SK-N-SH treated with all-trans-retinoic acid at 6 μM for 48 hours (cell line): Measurements from ENCODE around the gene MROH7.

Source experiments
- ATAC-seq: fragments of 200-7000 bp; cut with Tn5 transposase; 3 replicates; pipeline ENCODE4 v1.9.1; 2020; ENCODE audit warnings: mild to moderate bottlenecking, moderate library complexity
- ARNTL ChIP-seq: fragments of 450-650 bp; formaldehyde crosslinking; IDR thresholded peaks from 2 replicates; pipeline ENCODE4 v1.5.0; 2020; ENCODE audit warnings: low read depth, mild to moderate bottlenecking, moderate library complexity, borderline replicate concordance
- BACH2 ChIP-seq: fragments of 250-450 bp; sonication (Bioruptor Pico); IDR thresholded peaks from 2 replicates; pipeline ENCODE4 v1.9.0; 2021; ENCODE audit warnings: mild to moderate bottlenecking, borderline replicate concordance
- CREB5 ChIP-seq: fragments of 250-450 bp; sonication (Bioruptor Pico); IDR thresholded peaks from 2 replicates; pipeline ENCODE4 v1.5.1; 2020; ENCODE audit warnings: low read depth, mild to moderate bottlenecking, moderate library complexity
- ESRRG ChIP-seq: fragments of 250-450 bp; sonication (Bioruptor Pico); IDR thresholded peaks from 2 replicates; pipeline ENCODE4 v1.6.1; 2021; ENCODE audit warnings: mild to moderate bottlenecking
- GLIS3 ChIP-seq: fragments of 250-450 bp; sonication (Bioruptor Pico); IDR thresholded peaks from 2 replicates; pipeline ENCODE4 v1.5.0; 2020; ENCODE audit warnings: mild to moderate bottlenecking, moderate library complexity
- ISL1 ChIP-seq: fragments of 250-450 bp; sonication (Bioruptor Pico); IDR thresholded peaks from 2 replicates; pipeline ENCODE4 v2.1.2; 2022; ENCODE audit warnings: mild to moderate bottlenecking, moderate library complexity
- PATZ1 ChIP-seq: fragments of 250-450 bp; sonication (Bioruptor Pico); IDR thresholded peaks from 2 replicates; pipeline ENCODE4 v1.8.0; 2020; ENCODE audit warnings: mild to moderate bottlenecking, moderate library complexity, borderline replicate concordance
- PPARA ChIP-seq: fragments of 250-450 bp; sonication (Bioruptor Pico); IDR thresholded peaks from 2 replicates; pipeline ENCODE4 v1.5.0; 2020; ENCODE audit warnings: mild to moderate bottlenecking, borderline replicate concordance
- RARB ChIP-seq: fragments of 250-450 bp; sonication (Bioruptor Pico); IDR thresholded peaks from 2 replicates; pipeline ENCODE4 v1.8.0; 2021; ENCODE audit warnings: mild to moderate bottlenecking, moderate library complexity
- TOX ChIP-seq: fragments of 250-450 bp; sonication (Bioruptor Pico); IDR thresholded peaks from 2 replicates; pipeline ENCODE4 v1.8.0; 2021; ENCODE audit warnings: mild to moderate bottlenecking, moderate library complexity, borderline replicate concordance
- ZFP3 ChIP-seq: fragments of 250-450 bp; sonication (Bioruptor Pico); IDR thresholded peaks from 2 replicates; pipeline ENCODE4 v1.5.0; 2020; ENCODE audit warnings: mild to moderate bottlenecking, moderate library complexity
- ZFP30 ChIP-seq: fragments of 450-650 bp; formaldehyde crosslinking; IDR thresholded peaks from 2 replicates; pipeline ENCODE4 v1.5.0; 2022; ENCODE audit warnings: mild to moderate bottlenecking, moderate library complexity
- ZNF565 ChIP-seq: fragments of 450-650 bp; formaldehyde crosslinking; conservative IDR thresholded peaks from 2 replicates; pipeline ENCODE4 v1.5.0; 2020; ENCODE audit warnings: low read depth, mild to moderate bottlenecking, moderate library complexity
- ZNF70 ChIP-seq: fragments of 450-650 bp; formaldehyde crosslinking; IDR thresholded peaks from 2 replicates; pipeline ENCODE4 v1.5.0; 2020; ENCODE audit warnings: mild to moderate bottlenecking, moderate library complexity
- ZNF8 ChIP-seq: fragments of 450-650 bp; formaldehyde crosslinking; IDR thresholded peaks from 2 replicates; pipeline ENCODE4 v1.5.0; 2020; ENCODE audit warnings: mild to moderate bottlenecking, moderate library complexity
- TF ChIP-seq, protein P1 (sequence below): fragments of 250-450 bp; sonication (Bioruptor Pico); IDR thresholded peaks from 2 replicates; pipeline ENCODE4 v1.5.0; 2020; ENCODE audit warnings: mild to moderate bottlenecking, moderate library complexity
- TF ChIP-seq, protein P2 (sequence below): fragments of 250-450 bp; sonication (Bioruptor Pico); IDR thresholded peaks from 2 replicates; pipeline ENCODE4 v1.8.0; 2021; ENCODE audit warnings: low read depth, mild to moderate bottlenecking, moderate library complexity, borderline replicate concordance

Gene MROH7

GRCh38 chr1:54696262-54696661, 54.7 kb downstream of the MROH7 start:
- no peak for ATAC-seq
- TF ChIP-seq ZNF565 (CRISPR knock-in tag) = no peak
- TF ChIP-seq ZNF8 = no peak
- TF ChIP-seq, all 23 proteins: peak for 0

DNA sequence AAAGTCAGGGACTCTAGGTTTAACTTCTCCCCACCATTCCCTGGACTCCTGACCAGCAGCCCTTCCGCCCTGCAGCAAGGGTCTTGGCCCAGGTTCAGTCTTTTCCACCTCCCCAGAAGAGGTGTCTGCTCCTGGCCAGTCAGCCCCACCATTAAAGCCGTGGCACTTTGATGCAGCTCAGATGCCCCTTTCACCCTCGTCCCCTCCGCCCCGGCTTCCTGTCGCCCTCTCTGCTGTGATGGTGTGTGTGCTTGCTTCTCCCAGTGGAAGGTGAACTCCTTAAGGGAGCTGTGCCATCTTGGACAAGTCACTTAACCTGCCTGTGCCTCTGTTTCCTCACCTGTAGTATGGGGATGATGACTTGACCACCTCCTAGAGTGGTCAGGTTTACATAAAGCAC, 56.3 kb downstream of the MROH7 start:
- no peak for TF ChIP-seq RARB (CRISPR knock-in tag)
- TF ChIP-seq ZNF70 = no peak
- no peak for TF ChIP-seq ESRRG (CRISPR knock-in tag)
- TF ChIP-seq ZNF565 (CRISPR knock-in tag) = no peak
- TF ChIP-seq CREB5 = no peak
- no peak for TF ChIP-seq PPARA (CRISPR knock-in tag)
- TF ChIP-seq TOX (CRISPR knock-in tag) = no peak
- TF ChIP-seq PATZ1 (CRISPR knock-in tag) = no peak
- no peak for TF ChIP-seq ARNTL (CRISPR knock-in tag)
- no peak for TF ChIP-seq ZFP30 (CRISPR knock-in tag)
- no peak for TF ChIP-seq GLIS3 (CRISPR knock-in tag)
- TF ChIP-seq ZNF8 = no peak
- no peak for TF ChIP-seq BACH2 (CRISPR knock-in tag)
- TF ChIP-seq, all 23 proteins: peak for 0

DNA sequence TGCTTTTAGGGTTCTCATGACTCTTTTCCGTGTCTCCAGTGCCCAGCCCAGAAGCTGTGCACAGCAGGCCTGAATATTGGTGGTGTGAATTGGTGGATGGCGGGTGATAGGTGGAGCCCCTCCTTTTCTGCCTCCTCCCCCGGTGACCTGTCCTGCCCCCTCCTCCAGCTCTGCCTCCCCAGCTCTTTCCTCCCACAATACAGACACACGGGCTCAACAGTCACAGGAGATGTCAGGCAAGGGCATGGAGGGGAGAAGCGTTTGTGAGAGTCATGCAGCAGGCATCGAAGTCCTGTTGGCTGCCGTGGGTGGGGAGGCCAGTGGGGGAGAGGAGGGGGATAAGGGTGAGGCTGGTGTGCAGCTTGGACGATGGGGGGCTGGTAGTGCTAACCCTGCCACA, 56.8 kb downstream of the MROH7 start:
- no peak for TF ChIP-seq CREB5
- no peak for TF ChIP-seq ZFP30 (CRISPR knock-in tag)
- TF ChIP-seq, protein P1, sequence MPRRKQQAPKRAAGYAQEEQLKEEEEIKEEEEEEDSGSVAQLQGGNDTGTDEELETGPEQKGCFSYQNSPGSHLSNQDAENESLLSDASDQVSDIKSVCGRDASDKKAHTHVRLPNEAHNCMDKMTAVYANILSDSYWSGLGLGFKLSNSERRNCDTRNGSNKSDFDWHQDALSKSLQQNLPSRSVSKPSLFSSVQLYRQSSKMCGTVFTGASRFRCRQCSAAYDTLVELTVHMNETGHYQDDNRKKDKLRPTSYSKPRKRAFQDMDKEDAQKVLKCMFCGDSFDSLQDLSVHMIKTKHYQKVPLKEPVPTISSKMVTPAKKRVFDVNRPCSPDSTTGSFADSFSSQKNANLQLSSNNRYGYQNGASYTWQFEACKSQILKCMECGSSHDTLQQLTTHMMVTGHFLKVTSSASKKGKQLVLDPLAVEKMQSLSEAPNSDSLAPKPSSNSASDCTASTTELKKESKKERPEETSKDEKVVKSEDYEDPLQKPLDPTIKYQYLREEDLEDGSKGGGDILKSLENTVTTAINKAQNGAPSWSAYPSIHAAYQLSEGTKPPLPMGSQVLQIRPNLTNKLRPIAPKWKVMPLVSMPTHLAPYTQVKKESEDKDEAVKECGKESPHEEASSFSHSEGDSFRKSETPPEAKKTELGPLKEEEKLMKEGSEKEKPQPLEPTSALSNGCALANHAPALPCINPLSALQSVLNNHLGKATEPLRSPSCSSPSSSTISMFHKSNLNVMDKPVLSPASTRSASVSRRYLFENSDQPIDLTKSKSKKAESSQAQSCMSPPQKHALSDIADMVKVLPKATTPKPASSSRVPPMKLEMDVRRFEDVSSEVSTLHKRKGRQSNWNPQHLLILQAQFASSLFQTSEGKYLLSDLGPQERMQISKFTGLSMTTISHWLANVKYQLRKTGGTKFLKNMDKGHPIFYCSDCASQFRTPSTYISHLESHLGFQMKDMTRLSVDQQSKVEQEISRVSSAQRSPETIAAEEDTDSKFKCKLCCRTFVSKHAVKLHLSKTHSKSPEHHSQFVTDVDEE (CRISPR knock-in tag) = no peak
- no peak for ATAC-seq

More for the DNA sequence above, 56.3 kb downstream of the MROH7 start:
- ATAC-seq = no peak

GRCh38 chr1:54699936-54700525, 58.4 kb downstream of the MROH7 start:
- ATAC-seq = no peak
- TF ChIP-seq, protein P2, sequence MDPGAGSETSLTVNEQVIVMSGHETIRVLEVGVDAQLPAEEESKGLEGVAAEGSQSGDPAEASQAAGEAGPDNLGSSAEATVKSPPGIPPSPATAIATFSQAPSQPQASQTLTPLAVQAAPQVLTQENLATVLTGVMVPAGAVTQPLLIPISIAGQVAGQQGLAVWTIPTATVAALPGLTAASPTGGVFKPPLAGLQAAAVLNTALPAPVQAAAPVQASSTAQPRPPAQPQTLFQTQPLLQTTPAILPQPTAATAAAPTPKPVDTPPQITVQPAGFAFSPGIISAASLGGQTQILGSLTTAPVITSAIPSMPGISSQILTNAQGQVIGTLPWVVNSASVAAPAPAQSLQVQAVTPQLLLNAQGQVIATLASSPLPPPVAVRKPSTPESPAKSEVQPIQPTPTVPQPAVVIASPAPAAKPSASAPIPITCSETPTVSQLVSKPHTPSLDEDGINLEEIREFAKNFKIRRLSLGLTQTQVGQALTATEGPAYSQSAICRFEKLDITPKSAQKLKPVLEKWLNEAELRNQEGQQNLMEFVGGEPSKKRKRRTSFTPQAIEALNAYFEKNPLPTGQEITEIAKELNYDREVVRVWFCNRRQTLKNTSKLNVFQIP (CRISPR knock-in tag) = no peak
- no peak for TF ChIP-seq ZFP3
- no peak for TF ChIP-seq ISL1 (CRISPR knock-in tag)
- no peak for TF ChIP-seq ZNF8
- no peak for TF ChIP-seq BACH2 (CRISPR knock-in tag)
- TF ChIP-seq, protein P1 (CRISPR knock-in tag) = no peak
- TF ChIP-seq, all 23 proteins: peak for 0
